Activated CD4-positive, CD25-positive, alpha-beta regulatory T cell treated with anti-CD3 and anti-CD28 coated beads, Interleukin-2, amount 50 U/mL, for 24 hours (primary cell): ENCODE data around the gene BATF2.
A peak's percentile ranks its signal among the peaks of the same experiment; 100 is the strongest.
"Not testable (repeated sequence)": the region's sequence is repeated elsewhere in the genome, so short reads cannot be mapped to it uniquely, and the experiment has no call there.

Experiments used
- ATAC-seq, 2 donors: fragments of 150-1000 bp; cut with Tn5 transposase; one replicate each; pipeline ENCODE4 v1.10.0; 2021; ENCODE audit warnings: mild to moderate bottlenecking in 1 of 2, moderate library complexity in 1 of 2

BATF2 gene

GRCh38 chr11:65013130-65013887 is 16.5 kb upstream of the BATF2 start:
- peak; percentile 86 to 87 for ATAC-seq

GRCh38 chr11:65008873-65009272 is 12.1 kb upstream of the BATF2 start:
- ATAC-seq, result no peak

- ATAC-seq, result no peak
Measured at GRCh38 chr11:65008016-65008415, 11.2 kb upstream of the BATF2 start.

- not testable (repeated sequence) for ATAC-seq
Measured at GRCh38 chr11:65003968-65004367, 7.2 kb upstream of the BATF2 start.

- ATAC-seq, result no peak
Measured at GRCh38 chr11:65003282-65003681, 6.5 kb upstream of the BATF2 start.

- no peak for ATAC-seq
Measured at GRCh38 chr11:65002706-65003105, 5.9 kb upstream of the BATF2 start.

- ATAC-seq, result no peak
Measured at GRCh38 chr11:64999478-64999877, 2.7 kb upstream of the BATF2 start.

GRCh38 chr11:64998690-64999431 is 2.1 kb upstream of the BATF2 start:
- ATAC-seq, result peak in 1 of 2 donors; percentile 28

- no peak for ATAC-seq
Measured at GRCh38 chr11:64998141-64998540, 1.4 kb upstream of the BATF2 start.

GRCh38 chr11:64996327-64996709 is 453 bp downstream of the BATF2 start:
- ATAC-seq, result no peak

- no peak for ATAC-seq
Measured at GRCh38 chr11:64994318-64994717, 2.5 kb downstream of the BATF2 start.

- ATAC-seq, result no peak
Measured at GRCh38 chr11:64990222-64990923, 6.4 kb downstream of the BATF2 start.

GRCh38 chr11:64989416-64989815 is 7.4 kb downstream of the BATF2 start:
- ATAC-seq, result no peak

GRCh38 chr11:64987998-64988854 is 8.5 kb downstream of the BATF2 start:
- no peak for ATAC-seq

- not testable (repeated sequence) for ATAC-seq
Measured at GRCh38 chr11:64983339-64983738, 13.4 kb downstream of the BATF2 start.

GRCh38 chr11:64976651-64977050 is 20.1 kb downstream of the BATF2 start:
- no peak for ATAC-seq

- ATAC-seq, result no peak
Measured at GRCh38 chr11:64974124-64974523, 22.6 kb downstream of the BATF2 start.

GRCh38 chr11:64971421-64972233 is 25.1 kb downstream of the BATF2 start, which contains the start of gene MAJIN:
TSS of gene MAJIN (minus strand) at chr11:64972108. CDS start at chr11:64959405, 12,703 bp downstream.
- ATAC-seq, result peak; percentile 66 to 73

GRCh38 chr11:64970731-64971151 is 26.0 kb downstream of the BATF2 start:
- peak; percentile 74 for ATAC-seq

GRCh38 chr11:64969209-64969608 is 27.6 kb downstream of the BATF2 start:
- ATAC-seq, result no peak

- no peak for ATAC-seq
Measured at GRCh38 chr11:64967375-64967774, 29.4 kb downstream of the BATF2 start.
